Measurements from ENCODE around the gene PPP2R2C. TPM values are rescaled to one million over a fixed set of nuclear protein-coding genes. Genes with fewer than 3 reads are reported as not detected.

The PPP2R2C gene
- polyA plus RNA-seq, 1 donor from 2014 or later = 34.4 TPM

DNA sequence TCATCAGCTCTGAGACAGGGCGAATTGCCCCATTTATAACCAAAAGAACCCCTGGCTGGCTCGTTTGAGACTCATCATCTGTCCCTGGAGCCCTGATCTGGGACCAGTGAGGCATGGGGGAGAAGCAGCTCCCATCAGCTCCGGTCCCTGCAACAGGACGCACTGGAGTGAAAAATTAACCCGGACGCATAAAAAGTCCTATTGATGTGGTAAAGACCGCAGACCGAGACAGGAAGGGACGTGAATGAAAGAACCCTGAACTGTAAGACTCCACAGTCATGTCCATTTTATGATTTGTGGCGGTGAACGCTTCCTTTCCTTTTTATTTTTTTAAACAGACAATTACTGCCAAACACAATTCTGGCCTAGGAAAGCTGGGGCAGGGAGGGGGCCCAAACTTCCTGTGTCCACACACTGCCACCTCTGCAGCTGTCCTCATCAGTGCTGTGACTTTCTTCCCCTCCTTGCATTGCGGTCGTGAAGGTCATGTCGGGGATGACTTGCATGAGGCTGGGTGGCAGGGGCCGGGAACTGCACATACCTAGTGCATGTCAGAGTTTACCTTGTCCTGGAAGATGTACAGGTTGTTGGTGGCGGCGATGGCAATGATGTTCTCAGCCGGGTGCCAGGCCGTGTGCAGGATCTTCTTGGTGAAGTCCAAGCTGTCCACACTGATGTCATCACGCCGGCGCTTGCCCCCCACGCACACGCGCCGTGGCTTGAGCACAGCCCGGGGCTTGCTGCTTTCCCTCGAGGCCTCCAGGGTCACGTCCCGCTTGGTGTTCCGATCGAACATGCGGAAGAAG is 149.4 kb downstream of the PPP2R2C start:
- H3K9ac ChIP-seq (ENCODE audit: low read length) = no peak overlapping the region
- H3K27me3 ChIP-seq (ENCODE audit: insufficient read depth, low read depth, low read length) = no peaks in the 10 kb centered on the region
- no peak overlapping the region for H3K4me3 ChIP-seq (ENCODE audit: low read length)
- H3K36me3 ChIP-seq (ENCODE audit: insufficient read depth, low read length) = peaks cover 15% of the 10 kb centered on the region
- H3K27ac ChIP-seq (ENCODE audit: low read length) = no peak overlapping the region
- H3K4me2 ChIP-seq (ENCODE audit: low read length) = no peak overlapping the region
- H3K9me3 ChIP-seq (ENCODE audit: low read length) = peaks cover 7% of the 10 kb centered on the region
- no peaks in the 10 kb centered on the region for H3K79me2 ChIP-seq (replicated peaks; ENCODE audit: insufficient read depth, low read length)
- no peaks in the 10 kb centered on the region for H4K20me1 ChIP-seq (ENCODE audit: insufficient read depth)
- H2AFZ ChIP-seq (ENCODE audit: low read depth, low read length) = no peak overlapping the region
- no peaks in the 10 kb centered on the region for H3F3A ChIP-seq (ENCODE audit: insufficient read depth, low read length, poor library complexity, severe bottlenecking)
- H3K9me2 ChIP-seq (ENCODE audit: insufficient read depth, low read length) = no peaks in the 10 kb centered on the region
- no peak for TF ChIP-seq EZH2 (IDR thresholded peaks at IDR 0.05; ENCODE audit: borderline replicate concordance, insufficient read depth, low read length, poor library complexity, severe bottlenecking)

DNA sequence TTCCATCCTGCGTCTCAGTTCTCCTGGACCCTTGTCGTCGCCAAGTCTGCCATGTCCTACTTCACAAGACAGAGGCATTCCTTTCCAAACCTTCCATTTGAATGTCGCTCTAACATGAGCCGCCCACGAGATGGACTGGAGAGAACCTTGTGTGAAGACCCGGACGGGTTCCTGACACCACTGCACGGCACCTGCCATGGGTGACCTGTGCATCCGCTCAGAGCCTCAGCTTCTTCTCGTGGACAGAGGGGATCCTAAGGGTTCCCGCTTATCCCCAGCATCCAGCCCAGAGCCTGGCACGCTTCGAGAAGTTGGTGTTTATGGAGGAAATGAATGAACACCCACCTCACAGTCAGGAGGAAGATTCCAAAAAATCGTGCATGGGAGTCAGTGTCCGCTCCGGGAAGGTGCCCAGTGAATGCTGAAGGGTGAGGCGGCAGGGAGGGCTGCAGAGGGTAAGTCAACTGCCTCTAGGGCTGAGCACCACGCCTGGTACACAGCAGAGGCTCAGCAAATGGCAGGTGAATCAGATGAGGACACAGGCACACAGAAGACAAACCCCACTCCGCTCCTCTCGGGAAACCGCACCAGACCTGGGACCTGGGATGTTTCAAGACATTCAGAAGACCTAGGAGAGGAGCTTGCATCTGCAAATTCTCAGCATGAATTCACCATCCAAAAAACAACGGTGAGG is 150.2 kb downstream of the PPP2R2C start:
- H3K79me2 ChIP-seq (replicated peaks; ENCODE audit: insufficient read depth, low read length) = no peaks in the 10 kb centered on the region
- H3K9ac ChIP-seq (ENCODE audit: low read length) = no peak overlapping the region
- H3K36me3 ChIP-seq (ENCODE audit: insufficient read depth, low read length) = peaks cover 15% of the 10 kb centered on the region
- no peak overlapping the region for H3K4me3 ChIP-seq (ENCODE audit: low read length)
- peaks cover 7% of the 10 kb centered on the region for H3K9me3 ChIP-seq (ENCODE audit: low read length)
- H3K27me3 ChIP-seq (ENCODE audit: insufficient read depth, low read depth, low read length) = no peaks in the 10 kb centered on the region
- no peaks in the 10 kb centered on the region for H3F3A ChIP-seq (ENCODE audit: insufficient read depth, low read length, poor library complexity, severe bottlenecking)
- TF ChIP-seq RAD21 (conservative IDR thresholded peaks at IDR 0.05) (no peak), MXI1 (conservative IDR thresholded peaks at IDR 0.05; ENCODE audit: poor library complexity, severe bottlenecking) (no peak)
- TF ChIP-seq, protein P1, sequence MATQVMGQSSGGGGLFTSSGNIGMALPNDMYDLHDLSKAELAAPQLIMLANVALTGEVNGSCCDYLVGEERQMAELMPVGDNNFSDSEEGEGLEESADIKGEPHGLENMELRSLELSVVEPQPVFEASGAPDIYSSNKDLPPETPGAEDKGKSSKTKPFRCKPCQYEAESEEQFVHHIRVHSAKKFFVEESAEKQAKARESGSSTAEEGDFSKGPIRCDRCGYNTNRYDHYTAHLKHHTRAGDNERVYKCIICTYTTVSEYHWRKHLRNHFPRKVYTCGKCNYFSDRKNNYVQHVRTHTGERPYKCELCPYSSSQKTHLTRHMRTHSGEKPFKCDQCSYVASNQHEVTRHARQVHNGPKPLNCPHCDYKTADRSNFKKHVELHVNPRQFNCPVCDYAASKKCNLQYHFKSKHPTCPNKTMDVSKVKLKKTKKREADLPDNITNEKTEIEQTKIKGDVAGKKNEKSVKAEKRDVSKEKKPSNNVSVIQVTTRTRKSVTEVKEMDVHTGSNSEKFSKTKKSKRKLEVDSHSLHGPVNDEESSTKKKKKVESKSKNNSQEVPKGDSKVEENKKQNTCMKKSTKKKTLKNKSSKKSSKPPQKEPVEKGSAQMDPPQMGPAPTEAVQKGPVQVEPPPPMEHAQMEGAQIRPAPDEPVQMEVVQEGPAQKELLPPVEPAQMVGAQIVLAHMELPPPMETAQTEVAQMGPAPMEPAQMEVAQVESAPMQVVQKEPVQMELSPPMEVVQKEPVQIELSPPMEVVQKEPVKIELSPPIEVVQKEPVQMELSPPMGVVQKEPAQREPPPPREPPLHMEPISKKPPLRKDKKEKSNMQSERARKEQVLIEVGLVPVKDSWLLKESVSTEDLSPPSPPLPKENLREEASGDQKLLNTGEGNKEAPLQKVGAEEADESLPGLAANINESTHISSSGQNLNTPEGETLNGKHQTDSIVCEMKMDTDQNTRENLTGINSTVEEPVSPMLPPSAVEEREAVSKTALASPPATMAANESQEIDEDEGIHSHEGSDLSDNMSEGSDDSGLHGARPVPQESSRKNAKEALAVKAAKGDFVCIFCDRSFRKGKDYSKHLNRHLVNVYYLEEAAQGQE (IDR thresholded peaks at IDR 0.05; ENCODE audit: borderline replicate concordance) = no peak
- no peaks in the 10 kb centered on the region for H4K20me1 ChIP-seq (ENCODE audit: insufficient read depth)
- H3K4me2 ChIP-seq (ENCODE audit: low read length) = no peak overlapping the region
- no peak overlapping the region for H3K27ac ChIP-seq (ENCODE audit: low read length)
- no peak overlapping the region for H2AFZ ChIP-seq (ENCODE audit: low read depth, low read length)
- no peaks in the 10 kb centered on the region for H3K9me2 ChIP-seq (ENCODE audit: insufficient read depth, low read length)

DNA sequence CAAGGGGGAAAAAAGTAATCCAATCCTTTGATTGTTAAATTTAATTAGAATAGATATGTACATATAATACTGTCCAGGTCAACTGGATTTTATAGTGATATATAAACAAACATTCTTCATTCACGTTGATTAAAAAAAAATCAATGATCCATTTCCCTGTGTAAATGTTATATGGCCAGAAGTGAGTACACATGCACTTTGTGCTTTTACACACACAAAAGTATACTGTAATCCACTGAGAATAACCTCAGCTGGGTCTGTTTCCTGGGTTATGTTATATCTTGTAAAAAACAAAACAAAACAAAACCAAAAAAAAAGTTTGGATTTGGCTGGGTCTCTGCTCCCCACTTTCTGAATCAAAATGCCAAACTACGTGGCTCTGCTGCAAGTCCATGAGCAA is 151.1 kb downstream of the PPP2R2C start:
- Histone ChIP-seq H4K20me1 (ENCODE audit: insufficient read depth) (no peaks in the 10 kb centered on the region), H3K9ac (ENCODE audit: low read length) (no peak overlapping the region), H3K9me3 (ENCODE audit: low read length) (peaks cover 7% of the 10 kb centered on the region), H3K27ac (ENCODE audit: low read length) (no peak overlapping the region), H3K4me3 (ENCODE audit: low read length) (no peak overlapping the region), H2AFZ (ENCODE audit: low read depth, low read length) (no peak overlapping the region), H3F3A (ENCODE audit: insufficient read depth, low read length, poor library complexity, severe bottlenecking) (no peaks in the 10 kb centered on the region), H3K36me3 (ENCODE audit: insufficient read depth, low read length) (peaks cover 15% of the 10 kb centered on the region), H3K79me2 (replicated peaks; ENCODE audit: insufficient read depth, low read length) (no peaks in the 10 kb centered on the region), H3K4me2 (ENCODE audit: low read length) (no peak overlapping the region), H3K27me3 (ENCODE audit: insufficient read depth, low read depth, low read length) (no peaks in the 10 kb centered on the region), H3K9me2 (ENCODE audit: insufficient read depth, low read length) (no peaks in the 10 kb centered on the region)
- TF ChIP-seq MXI1 (conservative IDR thresholded peaks at IDR 0.05; ENCODE audit: poor library complexity, severe bottlenecking) (no peak), TAF1 (IDR thresholded peaks at IDR 0.05; ENCODE audit: low read depth) (no peak), EZH2 (IDR thresholded peaks at IDR 0.05; ENCODE audit: borderline replicate concordance, insufficient read depth, low read length, poor library complexity, severe bottlenecking) (no peak), RAD21 (conservative IDR thresholded peaks at IDR 0.05) (no peak), EP300 (conservative IDR thresholded peaks at IDR 0.05; ENCODE audit: poor library complexity, severe bottlenecking) (no peak), SMC3 (conservative IDR thresholded peaks at IDR 0.05; ENCODE audit: poor library complexity) (no peak), POLR2AphosphoS5 (IDR thresholded peaks at IDR 0.05) (no peak)
- TF ChIP-seq, protein P1 (IDR thresholded peaks at IDR 0.05; ENCODE audit: borderline replicate concordance) = no peak
- TF ChIP-seq, protein P2, sequence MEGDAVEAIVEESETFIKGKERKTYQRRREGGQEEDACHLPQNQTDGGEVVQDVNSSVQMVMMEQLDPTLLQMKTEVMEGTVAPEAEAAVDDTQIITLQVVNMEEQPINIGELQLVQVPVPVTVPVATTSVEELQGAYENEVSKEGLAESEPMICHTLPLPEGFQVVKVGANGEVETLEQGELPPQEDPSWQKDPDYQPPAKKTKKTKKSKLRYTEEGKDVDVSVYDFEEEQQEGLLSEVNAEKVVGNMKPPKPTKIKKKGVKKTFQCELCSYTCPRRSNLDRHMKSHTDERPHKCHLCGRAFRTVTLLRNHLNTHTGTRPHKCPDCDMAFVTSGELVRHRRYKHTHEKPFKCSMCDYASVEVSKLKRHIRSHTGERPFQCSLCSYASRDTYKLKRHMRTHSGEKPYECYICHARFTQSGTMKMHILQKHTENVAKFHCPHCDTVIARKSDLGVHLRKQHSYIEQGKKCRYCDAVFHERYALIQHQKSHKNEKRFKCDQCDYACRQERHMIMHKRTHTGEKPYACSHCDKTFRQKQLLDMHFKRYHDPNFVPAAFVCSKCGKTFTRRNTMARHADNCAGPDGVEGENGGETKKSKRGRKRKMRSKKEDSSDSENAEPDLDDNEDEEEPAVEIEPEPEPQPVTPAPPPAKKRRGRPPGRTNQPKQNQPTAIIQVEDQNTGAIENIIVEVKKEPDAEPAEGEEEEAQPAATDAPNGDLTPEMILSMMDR (IDR thresholded peaks at IDR 0.05; ENCODE audit: poor library complexity, severe bottlenecking) = no peak
